ENCODE results near the gene PXT1.

Gene PXT1

DNA sequence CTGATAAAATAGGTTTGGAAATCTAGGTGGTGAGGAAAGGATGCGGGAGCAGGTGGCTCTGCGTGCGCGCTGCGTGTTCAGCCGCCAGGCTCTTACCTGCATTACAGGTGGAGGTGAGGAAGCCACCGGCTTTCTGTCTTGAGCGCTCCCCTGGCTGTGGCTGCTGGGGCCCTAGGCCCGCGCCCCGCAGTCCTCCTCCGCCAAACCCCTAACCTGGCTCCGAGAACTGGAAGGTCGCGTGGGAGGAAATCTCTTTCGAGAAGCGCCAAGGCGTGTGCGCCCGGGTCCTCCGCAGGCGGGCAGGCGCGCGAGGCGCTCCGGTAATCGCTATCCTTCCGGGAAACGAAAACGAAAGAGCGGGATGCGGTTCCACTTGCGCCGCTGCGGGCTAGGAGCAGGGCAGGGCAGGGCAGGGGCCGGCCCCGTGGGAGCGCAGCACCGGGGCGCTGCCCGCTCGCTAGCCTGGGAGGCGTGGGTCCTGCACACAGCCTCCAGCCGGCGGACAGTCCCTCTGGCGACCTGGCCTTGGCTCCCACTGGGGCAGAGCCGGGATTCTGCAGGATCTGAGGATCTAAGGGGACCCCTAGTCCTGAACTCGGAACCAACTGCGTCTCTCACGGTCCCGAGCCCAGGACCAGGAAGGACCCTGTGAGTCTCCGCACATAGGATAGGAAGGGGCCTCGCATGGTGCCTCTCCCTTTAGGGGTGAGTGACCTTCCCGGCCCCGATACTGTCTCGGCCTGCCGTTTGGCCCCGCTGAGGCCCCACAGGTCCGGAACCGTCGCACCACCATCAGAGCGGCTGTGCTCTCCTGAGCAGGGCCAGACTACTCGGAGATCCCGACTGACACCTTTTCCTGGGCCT is 55.0 kb downstream of the PXT1 start, which contains the start of gene ETV7:
Gene ETV7 (minus strand): TSS at position 230 of the 864 bp plus-strand sequence. CDS start 128 bp downstream, at position 102.
- peak; percentile 44 for DNase-seq

DNA sequence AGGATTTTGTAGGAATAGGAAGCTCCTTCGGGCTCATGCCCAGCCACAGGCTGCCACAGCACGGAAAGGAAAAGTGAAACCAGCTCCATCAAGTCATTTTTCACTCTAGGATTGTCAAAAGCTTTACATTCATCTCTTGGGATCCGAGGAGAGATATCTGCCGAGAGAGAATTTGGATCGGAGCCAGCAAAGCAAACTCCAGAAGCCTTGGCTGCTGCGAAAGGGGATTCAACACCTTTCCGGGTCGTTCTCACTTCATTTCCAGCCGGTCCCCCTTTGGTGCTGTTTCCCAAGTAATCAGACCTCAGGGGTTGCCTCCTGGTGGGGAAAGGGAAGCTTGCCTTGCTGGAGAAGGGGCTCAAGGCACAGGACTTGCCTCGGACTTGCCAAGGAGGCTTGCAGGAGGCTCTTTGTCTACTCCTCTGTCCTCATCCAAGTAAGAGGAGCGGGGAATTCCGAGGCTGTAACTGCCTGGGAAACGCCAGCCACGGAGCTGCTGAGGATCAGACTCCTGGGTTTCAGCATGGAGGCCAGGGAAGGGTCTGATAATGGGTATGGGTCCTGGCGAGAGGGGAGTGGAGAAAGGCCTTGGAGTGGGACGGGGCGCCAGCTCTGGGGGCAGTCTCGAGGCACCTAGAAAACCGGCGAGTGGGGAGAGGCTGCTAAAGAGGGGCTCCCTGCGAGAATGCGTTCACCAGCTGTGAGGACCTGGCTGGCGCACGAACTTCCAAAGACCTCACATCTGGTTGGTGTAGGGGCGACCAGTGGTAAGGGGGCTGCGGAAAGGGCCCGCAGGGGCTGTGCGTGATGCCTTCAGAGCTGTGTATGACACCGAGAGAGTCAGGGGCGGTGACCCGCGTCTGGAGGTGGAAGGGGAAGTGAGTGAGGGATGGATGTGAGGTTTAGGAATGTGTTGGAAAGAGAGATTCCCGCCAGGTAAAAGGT is 55.9 kb downstream of the PXT1 start:
- peak; percentile 27 for DNase-seq

DNA sequence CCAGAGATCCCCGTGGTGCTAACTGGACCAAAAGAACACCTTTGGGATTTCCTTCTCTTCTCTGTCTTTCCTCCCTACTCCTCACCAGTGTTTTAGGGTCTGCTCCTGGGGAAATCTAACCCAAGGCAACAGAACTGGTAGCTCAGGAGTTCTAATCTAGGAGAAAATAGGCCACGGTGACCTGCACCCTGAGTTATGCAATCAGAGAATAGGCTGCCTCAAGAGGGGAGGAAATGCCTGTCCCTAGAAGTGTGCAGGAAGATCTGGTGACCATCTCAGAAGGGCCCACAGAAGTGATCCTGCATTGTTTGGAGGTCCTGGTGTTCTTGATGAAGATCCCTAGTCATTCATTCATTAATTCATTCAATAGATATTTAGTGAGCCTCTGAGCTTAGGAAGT is 58.6 kb downstream of the PXT1 start:
- DNase-seq = no peak

DNA sequence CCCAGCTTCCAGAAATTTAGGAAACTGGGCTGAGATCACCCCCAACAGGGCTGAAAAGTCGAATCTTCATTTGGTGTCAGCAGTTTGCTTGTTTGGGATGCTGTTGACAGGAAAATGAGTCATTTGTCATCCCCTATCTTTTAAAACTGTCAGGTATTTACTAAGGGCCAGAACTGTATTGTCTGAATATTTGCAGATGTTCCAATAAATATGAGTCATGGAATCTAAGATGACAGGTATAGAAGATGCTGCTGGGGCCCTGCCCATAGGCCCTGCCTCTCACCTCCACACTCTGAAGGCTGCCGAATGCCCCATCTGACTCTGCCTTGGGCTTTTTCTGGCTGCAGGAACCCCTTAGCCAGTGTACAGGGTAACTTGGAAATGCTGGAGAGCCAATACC is 59.0 kb downstream of the PXT1 start:
- no peak for DNase-seq

DNA sequence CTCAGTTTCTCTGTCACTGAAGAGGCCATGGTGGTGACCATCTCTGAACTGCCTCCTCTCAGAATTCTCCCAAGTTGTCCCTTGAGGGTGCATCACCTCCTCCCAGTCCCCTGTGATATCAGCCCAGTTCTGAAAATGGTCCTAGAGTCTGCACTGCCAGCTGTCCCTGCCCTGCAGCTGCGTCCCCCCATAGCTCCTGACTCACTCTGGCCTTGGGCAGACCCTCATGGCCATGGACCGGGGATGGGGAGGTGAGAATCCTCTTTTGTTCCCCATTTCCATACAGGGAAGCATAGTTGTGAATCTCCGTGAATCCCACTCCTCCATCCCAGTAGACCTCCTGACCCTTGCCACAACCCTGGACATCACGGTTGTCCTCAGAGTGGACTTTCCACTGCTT is 59.7 kb downstream of the PXT1 start:
- DNase-seq = no peak

DNA sequence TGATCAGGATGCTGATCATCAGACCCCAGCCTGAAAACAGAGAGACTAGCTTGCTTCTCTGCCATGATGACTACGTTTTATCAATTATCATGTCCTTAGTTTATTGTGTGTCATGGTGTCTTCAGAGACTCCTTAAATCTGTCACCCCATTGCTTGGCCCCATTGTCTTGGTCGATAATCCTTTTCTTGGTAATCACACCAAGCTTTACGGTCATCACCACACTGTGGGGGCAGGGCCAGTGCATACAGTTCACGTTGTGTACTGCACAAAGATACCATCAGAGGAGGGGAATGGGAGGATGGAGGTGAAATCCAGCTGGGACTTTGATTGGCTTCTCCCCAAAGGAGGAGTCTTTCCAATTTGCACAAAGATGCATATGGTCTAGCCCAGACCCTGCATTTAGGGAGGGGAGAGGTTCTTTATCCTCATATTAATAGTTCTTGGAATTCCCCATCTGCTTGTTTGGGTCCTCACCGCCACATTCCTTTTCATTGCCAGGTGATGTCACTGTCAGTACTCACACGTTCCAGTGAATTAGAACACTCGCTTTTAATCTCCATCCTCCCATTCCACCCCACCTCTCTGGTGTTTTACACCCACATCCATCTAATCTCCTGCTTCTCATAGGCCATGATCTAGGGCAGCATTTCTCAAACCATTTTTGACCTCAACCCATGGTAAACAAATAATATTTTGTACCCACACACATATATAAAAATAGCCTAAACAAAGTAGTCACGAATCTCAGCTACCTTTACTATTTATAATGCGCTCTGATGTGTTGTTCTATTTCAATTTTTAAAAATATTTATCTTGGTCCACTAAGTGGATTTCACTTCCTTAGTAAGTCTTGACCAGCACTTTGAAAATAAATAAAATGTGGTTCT is 60.9 kb downstream of the PXT1 start:
- DNase-seq = no peak

DNA sequence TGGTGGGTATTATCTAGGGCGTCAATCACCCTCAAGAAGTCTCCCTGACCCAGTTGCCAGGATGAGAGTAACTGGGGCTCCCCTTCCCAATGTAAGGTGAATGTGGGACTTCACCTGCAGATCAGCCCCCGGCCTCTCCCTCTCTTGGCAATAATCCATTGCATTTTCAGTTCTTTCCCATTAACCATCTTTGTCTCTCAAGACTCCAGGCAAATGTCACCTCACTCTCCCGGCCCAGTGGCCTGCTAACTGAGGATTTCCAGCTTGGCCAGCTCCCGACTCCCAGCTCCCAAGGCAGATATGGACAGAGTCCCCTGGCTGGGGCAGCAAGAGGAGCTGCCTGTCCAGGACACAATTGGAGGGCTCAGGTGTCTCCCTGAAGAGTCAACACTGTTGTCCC is 62.5 kb downstream of the PXT1 start:
- no peak for DNase-seq

DNA sequence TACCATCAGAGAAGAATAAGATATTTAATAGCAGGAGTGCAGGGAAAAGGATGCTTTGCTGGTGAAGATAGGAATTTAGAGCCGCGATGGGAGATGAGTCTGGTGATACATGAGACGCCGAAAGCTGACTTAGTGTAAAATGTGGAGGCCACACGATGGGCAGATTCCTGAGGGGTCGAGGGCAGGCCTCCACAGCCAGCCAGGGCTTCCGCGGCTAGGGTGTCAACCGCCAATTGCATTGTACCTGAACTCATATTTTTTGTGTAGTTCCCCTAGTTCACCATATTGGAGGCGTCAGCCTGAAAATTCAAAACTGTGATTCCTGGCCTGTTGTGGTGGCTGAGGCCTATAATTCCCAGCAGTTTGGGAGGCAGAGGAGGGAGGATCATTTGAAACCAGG is 63.7 kb downstream of the PXT1 start:
- DNase-seq = no peak

DNA sequence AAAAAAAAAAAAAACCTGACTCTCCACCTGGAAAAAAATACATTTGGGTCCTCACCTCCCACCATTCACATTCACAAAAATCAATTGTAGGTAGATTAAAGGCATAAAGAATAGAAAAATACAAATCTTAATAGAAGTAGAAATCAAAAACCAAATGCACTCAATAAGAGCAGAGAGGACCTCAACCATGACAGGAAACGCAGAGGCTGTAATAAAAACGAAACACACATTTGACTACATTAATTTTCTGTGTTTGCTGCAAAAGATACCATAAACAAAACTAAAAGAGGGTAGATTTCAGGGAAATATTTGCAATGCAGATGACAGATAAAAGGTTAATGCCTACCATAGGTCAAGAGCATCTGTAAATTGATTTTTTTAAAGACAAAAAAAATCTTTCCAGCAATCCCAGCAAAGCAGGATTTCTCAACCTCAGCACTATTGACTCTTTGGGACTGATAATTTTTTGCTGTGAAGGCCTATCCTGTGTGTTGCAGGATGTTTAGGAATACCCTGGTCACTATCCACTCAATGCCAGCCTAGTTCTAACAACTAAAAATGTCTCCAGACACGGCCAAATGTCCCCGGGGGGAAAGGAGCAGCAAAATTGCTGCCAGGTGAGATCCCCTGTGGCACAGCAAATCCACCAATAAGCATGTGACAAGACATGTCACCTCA is 64.3 kb downstream of the PXT1 start:
- DNase-seq = no peak

DNA sequence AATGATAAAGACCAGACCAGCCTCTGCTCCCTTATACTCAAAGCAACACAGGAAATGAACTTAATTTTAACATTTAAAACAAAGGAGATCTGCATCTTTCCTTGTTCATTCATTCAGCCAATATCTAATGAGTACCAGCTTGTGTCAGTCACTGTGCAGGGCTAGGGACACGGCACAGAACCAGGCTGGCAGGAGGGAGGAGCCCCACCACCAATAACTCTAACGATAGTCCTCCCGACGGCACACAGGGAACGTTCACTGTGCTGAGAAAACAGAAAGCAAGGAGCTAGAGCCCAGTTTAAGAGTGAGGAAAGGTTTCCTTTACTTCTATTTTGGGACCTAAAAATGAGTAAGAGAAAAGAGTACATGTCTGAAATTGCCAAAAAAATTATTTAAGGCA is 65.1 kb downstream of the PXT1 start:
- DNase-seq = no peak

DNA sequence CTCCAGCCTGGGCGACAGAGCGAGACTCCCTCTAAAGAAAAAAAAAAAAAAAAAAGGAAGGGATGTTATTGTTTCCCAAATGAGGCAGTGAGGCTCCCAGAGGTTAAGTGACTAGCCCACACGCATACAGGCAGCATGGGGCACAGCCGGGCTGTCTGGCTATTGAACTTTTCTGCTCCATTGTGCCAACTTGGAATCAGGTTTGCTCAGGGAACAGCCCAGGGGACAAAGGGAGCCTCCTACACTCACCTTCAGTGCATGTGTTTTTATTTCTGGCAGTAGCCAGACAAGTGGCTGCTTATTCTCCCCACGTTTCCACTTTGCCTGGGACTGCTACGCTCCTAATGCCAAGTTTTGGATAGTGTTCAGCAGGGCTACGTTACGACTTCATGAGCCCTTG is 65.9 kb downstream of the PXT1 start:
- DNase-seq = no peak

DNA sequence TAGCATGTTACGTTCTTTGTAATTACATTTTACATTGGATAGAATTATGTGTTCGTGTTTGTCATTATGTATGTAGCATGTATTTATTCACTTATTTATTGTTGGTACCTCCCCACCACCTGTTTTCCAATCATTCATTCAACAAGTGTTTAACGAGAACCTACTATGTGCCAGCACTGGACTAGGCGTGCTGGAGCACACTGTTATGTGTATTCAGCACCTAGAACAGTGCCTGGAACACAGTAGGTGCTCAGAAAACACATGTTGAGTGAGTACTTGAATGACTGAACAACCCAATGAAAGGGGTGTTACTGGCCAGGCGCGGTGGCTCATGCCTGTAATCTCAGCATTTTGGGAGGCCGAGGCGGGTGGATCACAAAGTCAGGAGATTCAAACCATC is 66.5 kb downstream of the PXT1 start:
- DNase-seq = no peak

DNA sequence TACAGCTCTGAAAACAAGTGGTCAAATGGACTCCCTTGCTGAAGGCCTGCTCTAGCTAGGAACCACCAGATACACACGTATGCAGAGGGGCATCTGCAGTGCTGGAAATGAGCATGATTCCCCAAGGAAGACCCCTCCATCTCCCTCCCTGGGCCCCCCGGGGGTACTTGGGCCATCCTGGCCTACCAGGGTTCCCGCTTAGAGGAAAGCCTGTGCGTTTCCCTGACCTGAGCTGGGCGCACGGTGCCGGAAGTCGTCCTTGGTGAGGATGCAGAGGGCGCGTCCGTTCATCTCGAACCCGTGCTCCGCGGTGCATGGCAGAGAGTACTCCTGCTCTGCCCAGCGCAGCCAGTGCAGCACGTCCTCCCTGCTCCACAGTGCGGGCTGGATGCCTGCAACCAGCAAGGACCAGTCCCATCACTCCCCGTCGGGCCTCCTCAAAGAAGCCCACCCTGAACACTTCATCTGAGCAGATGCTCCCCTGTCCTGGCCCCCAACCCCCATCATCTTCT is 67.0 kb downstream of the PXT1 start:
- no peak for DNase-seq

DNA sequence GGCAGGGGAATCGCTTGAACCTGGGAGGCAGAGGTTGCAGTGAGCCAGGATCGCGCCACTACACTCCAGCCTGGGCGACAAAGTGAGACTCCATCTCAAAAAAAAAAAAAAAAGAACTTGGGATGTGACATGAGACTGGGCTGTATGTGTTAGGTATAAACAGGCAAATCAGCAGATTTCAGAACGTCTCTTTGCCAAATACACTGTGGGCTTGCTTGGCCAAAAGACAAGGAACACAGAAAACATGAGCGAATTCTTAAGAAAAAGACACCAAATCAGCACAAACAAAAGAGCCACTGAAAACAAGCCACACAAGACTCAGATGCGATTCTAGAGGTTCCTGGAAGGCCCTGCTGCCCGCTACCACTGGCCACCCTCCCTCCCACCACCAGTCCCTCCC is 67.7 kb downstream of the PXT1 start:
- no peak for DNase-seq

DNA sequence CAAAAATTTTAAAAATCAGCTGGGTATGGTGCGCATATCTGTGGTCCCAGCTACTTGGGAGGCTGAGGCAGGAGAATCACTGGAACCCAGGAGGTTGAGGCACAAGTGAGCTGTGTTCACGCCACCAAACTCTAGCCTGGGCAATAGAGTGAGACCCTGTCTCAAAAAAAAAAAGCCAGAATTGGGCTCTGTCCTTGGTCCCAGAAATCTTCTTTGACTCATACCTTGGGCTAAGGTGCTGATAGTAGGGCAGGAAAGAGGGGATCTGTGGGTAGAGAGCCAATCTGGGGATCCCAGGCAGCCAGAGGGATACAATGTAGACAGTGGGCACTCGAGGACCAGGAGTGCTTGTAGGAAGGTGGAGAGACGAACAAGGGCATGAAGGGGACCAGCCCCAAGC is 68.5 kb downstream of the PXT1 start:
- DNase-seq = no peak

DNA sequence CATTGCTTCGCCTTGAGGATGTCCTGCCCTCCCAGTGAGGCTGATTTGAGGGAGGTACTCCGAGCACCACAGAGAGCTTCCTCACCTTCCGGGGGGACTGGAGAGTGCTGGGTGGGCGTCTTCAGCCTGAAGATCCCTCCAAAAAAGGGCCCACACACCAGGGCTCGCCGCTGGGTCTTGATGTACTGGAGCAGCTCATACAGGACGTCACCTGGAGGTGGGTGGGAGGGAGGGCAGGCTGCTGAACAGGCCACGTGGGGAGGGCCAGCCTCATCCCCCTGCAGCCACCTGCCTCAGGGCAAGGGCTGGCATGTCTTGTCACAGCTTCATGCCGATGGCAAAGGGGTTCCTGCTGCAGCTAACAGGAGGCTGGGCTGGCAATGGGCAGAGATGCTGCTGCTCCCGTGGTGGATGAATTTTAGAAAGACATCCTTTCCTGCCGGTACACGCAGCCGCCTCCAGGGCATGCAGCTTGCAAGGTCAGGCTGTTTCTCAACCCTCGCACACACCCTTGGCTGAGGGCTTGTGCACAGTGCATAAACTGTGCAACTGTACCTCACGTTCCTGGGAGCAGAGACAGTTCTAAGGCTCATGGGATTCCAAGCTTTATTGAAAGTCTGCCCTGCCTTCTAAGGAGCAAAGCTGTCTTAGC is 69.2 kb downstream of the PXT1 start:
- no peak for DNase-seq

DNA sequence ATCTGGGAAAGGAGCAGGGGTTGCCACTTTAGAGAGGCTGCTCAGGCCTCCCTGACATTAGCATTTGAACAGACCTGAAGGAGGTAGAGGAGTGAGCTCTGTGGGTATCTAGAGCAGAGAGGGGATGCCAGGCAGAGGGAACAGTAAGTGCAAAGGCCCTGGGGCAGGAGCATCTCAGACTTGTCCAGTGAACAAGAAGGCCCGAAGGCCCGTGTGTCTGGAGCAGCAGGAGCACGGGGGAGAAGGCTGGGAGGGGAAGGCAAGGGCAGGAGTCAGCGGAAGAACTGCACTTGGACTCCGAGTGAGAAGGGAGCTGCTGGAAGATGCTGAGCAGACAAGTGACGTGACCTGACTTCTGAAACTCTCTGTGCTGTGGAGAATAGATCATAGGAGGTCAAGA is 70.6 kb downstream of the PXT1 start:
- DNase-seq = no peak

DNA sequence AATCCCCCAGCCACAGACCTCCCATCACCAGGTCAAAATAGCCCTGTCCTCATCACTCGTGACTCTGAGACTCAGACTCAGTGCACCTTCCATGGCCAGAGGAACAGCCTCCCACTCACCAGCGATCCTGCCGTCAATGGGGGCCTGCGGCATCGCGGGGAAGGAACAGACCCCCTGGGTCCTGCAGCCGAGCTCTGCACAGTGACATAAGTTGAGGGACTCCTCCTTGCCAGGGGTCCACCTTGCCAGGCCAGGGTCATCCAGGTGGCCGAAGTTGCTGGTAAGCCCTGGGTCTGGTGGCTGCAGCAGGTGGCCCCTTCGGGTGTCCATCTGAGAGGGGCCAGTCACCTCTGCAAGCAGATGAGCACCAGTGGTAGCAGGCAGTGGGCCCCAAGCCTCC is 71.4 kb downstream of the PXT1 start:
- no peak for DNase-seq

DNA sequence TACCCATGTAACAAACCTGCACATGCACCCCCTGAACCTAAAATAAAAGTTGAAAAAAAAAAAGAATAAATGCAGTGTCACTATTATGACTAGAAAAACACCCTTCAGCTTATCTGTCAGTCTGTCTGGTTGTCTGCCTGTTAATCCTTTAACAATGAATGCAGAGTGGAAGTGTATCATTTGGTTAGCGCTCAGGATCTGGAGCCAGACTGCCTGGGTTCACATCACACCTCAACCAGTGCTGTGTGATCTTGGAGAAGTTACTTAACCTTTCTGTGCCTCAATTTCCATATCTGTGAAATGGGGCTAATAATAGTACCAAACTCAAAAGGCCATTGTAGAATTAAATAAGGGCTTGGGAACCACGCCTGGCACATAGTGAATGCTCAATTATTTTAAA is 72.0 kb downstream of the PXT1 start:
- no peak for DNase-seq

DNA sequence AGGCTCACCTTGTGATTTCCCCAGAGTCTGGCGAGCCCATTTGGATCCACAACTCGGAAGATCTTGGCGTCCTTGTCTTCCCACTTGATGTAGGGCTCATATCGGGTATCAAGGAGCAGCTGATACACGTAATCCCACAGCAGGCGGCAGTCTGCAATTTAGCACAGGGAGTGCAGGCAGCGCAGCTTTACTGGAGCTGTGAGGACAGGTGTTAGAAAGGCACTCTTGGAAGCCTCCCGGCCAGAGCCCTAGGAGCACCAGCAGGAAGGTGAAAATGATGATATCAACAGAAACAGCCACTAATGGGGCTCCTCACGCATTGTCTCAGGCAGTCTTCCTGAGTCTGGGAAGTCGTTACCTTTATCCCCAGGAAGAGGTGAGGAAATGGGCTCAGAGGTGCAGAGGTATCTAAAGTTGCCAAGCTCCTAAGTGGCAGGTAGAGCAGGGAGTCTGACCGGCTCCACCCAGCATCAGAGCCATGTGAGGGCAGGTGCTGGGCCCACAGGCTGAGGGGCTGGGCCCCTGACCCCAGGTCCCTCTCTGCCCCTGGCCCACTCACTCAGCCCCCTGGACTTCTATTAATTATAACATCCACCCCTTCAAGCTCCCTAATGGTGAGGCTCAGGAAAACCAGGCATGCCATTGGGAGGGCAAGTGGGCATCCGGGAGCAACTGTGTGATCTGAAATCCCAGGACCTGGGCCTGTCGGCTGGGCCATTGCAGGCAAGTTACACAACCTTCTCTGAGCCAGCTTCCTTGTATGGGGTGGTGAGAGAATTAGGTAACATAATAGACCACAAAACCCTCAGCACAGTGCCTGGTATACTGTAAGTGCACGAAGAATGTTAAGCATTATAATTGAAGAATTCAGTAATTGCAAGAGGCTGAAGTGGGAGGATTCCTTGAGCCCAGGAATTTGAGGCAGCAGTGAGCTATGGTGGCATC is 73.5 kb downstream of the PXT1 start:
- DNase-seq = no peak
